ENCODE measurements around the gene ARHGAP4. TPM values are rescaled to one million over a fixed set of nuclear protein-coding genes. Genes with fewer than 3 reads are reported as not detected.
A peak's percentile ranks its signal among the peaks of the same experiment; 100 is the strongest.

ARHGAP4 gene
- total RNA-seq, 1 donor from 2014 or later, result 3.1 TPM

- Mint-ChIP-seq H3K27ac (ENCODE audit: unreplicated experiment) (peak within 1 kb of the TSS; percentile 34), H3K4me3 (ENCODE audit: unreplicated experiment) (peak within 1 kb of the TSS; percentile 81), H3K9me3 (ENCODE audit: low read depth) (no peaks in the 10 kb centered on the region), H3K27me3 (ENCODE audit: low read depth) (no peaks in the 10 kb centered on the region), H3K4me1 (ENCODE audit: low read depth) (peaks cover 10% of the 10 kb centered on the region), H3K36me3 (ENCODE audit: low read depth) (peaks cover 4% of the 10 kb centered on the region)
- TF ChIP-seq CTCF (IDR thresholded peaks at IDR 0.05), result no peak
- no peak for DNase-seq (ENCODE audit: low spot score)
These were observed 8.8 kb upstream of the ARHGAP4 start, which contains the start of gene NAA10 for GRCh38 chrX:153934762-153935325. Gene NAA10 (minus strand): TSS chrX:153935037. CDS start chrX:153934904, 133 bp downstream.

GRCh38 chrX:153934148-153934761 lies 8.2 kb upstream of the ARHGAP4 start:
- peak overlapping the region; percentile 34 for H3K27ac Mint-ChIP-seq (ENCODE audit: unreplicated experiment)
- no peak for TF ChIP-seq CTCF (IDR thresholded peaks at IDR 0.05)
- H3K4me3 Mint-ChIP-seq (ENCODE audit: unreplicated experiment), result peak overlapping the region; percentile 81
- no peak for DNase-seq (ENCODE audit: low spot score)
- no peaks in the 10 kb centered on the region for H3K9me3 Mint-ChIP-seq (ENCODE audit: low read depth)
- peaks cover 4% of the 10 kb centered on the region for H3K36me3 Mint-ChIP-seq (ENCODE audit: low read depth)
- H3K4me1 Mint-ChIP-seq (ENCODE audit: low read depth), result peaks cover 11% of the 10 kb centered on the region
- no peaks in the 10 kb centered on the region for H3K27me3 Mint-ChIP-seq (ENCODE audit: low read depth)

- Mint-ChIP-seq H3K27ac (ENCODE audit: unreplicated experiment) (peak overlapping the region; percentile 34), H3K4me3 (ENCODE audit: unreplicated experiment) (peak overlapping the region; percentile 81), H3K4me1 (ENCODE audit: low read depth) (peaks cover 15% of the 10 kb centered on the region), H3K9me3 (ENCODE audit: low read depth) (no peaks in the 10 kb centered on the region), H3K27me3 (ENCODE audit: low read depth) (no peaks in the 10 kb centered on the region), H3K36me3 (ENCODE audit: low read depth) (peaks cover 4% of the 10 kb centered on the region)
- TF ChIP-seq CTCF (IDR thresholded peaks at IDR 0.05), result no peak
- DNase-seq (ENCODE audit: low spot score), result no peak
These were observed 7.7 kb upstream of the ARHGAP4 start for GRCh38 chrX:153933748-153934147.

- peaks cover 23% of the 10 kb centered on the region for H3K4me1 Mint-ChIP-seq (ENCODE audit: low read depth)
- no peak overlapping the region for H3K27ac Mint-ChIP-seq (ENCODE audit: unreplicated experiment)
- no peak overlapping the region for H3K4me3 Mint-ChIP-seq (ENCODE audit: unreplicated experiment)
- TF ChIP-seq CTCF (IDR thresholded peaks at IDR 0.05), result no peak
- H3K27me3 Mint-ChIP-seq (ENCODE audit: low read depth), result no peaks in the 10 kb centered on the region
- peaks cover 4% of the 10 kb centered on the region for H3K36me3 Mint-ChIP-seq (ENCODE audit: low read depth)
- DNase-seq (ENCODE audit: low spot score), result no peak
- no peaks in the 10 kb centered on the region for H3K9me3 Mint-ChIP-seq (ENCODE audit: low read depth)
These were observed 6.3 kb upstream of the ARHGAP4 start for GRCh38 chrX:153932220-153932915.

GRCh38 chrX:153931748-153932147 lies 5.7 kb upstream of the ARHGAP4 start:
- H3K4me3 Mint-ChIP-seq (ENCODE audit: unreplicated experiment), result no peak overlapping the region

More at GRCh38 chrX:153931748-153932147, 5.7 kb upstream of the ARHGAP4 start:
- DNase-seq (ENCODE audit: low spot score), result no peak
- Mint-ChIP-seq H3K4me1 (ENCODE audit: low read depth) (peaks cover 29% of the 10 kb centered on the region), H3K9me3 (ENCODE audit: low read depth) (no peaks in the 10 kb centered on the region), H3K36me3 (ENCODE audit: low read depth) (peaks cover 4% of the 10 kb centered on the region), H3K27me3 (ENCODE audit: low read depth) (no peaks in the 10 kb centered on the region), H3K27ac (ENCODE audit: unreplicated experiment) (no peak overlapping the region)
- no peak for TF ChIP-seq CTCF (IDR thresholded peaks at IDR 0.05)

Data from chondrocyte (in vitro differentiated cells).